HG03064 (cell line): ENCODE measurements around the gene SKOR1.

Source experiments
- ATAC-seq: cut with Tn5 transposase; IDR thresholded peaks from one replicate; pipeline ENCODE4 v1.9.1; 2021; ENCODE audit warnings: low read depth; ENCODE audit not compliant: unreplicated experiment

SKOR1 gene

DNA sequence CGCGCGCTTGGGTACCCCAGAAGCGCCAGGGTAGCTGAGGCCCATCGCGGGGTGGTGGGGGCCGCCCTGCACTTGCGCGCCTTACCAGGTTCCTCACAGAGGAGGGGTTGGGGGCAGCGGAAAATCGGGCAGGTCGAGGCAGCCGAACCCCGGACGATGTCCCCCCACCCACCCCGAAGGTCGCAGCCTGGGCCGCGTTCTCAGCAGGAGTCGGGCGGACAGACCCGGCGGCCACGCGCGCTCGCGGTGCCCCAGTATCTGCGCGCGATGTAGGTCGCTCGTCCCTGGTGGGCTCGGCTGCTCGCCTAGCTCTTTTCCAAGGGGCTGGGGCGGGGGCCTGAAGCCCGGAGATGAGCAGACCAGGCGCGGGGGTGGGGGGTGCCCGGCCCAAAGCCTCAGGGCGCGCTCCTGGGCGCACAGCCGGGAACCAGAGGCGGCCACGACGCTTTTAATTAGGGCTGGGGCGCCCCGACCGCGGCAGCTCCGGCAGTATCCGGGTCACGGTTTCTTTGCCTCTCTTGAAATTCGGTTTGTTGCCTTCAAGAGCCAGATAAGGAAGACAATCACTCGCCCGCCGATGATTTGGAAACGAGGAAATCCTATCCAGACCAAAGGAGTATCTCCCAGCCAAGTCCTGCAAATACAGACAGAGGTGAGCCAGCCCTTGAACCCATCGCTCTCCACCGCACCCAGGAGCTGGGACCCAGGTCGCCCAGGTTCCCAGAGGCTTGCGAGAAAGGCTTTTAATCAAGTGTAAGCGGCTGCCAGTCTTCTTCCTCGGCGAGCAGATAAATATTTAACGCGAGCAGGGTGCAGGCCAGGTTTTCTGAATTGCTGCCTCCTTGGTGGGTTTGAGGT lies 4.6 kb downstream of the SKOR1 start:
- ATAC-seq, result no peak

DNA sequence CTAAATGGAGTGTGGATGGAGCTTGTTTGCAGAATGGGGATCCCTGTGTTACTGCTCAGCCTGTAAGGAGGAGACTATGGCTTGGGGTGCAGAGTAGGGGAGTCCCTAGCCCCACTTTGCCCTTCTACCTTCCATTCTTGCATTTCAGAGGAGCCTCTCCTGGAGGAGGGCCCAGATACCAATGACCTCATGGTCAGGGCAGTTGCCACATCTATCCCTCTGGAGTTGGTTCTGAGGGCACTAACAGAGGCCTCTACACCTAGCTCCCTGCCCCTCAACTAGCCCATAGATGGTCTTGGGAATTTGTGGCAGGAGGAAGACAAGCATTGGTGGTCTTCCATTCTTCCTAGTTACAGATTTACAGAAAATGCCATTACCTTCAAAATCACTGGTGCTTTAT lies 6.1 kb downstream of the SKOR1 start:
- no peak for ATAC-seq

- ATAC-seq, result no peak
These were observed 6.8 kb downstream of the SKOR1 start for GRCh38 chr15:67832031-67832551.

DNA sequence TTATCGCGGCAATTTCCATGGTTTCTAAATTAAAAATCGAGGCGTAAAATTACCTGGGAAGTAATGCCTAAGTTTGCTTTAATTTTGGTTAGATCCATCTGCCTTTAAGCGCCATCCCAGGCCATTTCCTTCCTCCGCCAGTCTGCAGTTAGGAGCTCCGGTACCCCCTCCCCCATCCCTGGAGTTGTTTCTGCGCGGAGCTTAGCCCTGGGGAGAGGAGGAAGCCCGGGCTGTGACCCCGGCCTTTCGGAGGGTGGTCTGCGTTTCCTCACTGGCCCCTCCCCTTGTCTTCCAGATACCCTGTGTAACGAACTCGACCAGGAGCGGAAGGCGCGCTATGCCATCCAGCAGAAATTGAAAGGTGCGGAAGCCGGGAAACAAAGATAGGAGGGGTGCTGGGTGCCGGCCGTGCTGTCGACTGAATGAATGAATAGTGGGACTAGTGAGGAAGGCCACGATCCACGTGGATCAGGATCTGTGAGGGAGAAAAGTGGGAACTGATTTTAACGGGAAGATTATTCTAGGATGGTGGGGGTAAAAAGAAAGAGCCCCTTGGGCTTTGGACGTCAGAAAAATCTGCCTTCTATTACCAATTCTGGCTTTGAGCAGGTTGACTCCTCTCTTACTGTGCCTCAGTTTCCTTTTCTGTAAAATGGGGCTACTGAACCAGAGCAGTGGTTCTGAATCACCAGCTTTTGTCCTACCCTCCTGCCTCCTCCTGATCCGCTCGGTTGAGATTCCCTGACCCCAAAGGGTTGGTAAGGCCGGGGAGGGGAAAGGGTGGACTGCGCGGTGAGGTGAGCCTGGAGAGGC lies 7.8 kb downstream of the SKOR1 start:
- no peak for ATAC-seq

GRCh38 chr15:67833710-67834511 lies 8.6 kb downstream of the SKOR1 start:
- no peak for ATAC-seq

- no peak for ATAC-seq
These were observed 9.4 kb downstream of the SKOR1 start for GRCh38 chr15:67834581-67835296.

DNA sequence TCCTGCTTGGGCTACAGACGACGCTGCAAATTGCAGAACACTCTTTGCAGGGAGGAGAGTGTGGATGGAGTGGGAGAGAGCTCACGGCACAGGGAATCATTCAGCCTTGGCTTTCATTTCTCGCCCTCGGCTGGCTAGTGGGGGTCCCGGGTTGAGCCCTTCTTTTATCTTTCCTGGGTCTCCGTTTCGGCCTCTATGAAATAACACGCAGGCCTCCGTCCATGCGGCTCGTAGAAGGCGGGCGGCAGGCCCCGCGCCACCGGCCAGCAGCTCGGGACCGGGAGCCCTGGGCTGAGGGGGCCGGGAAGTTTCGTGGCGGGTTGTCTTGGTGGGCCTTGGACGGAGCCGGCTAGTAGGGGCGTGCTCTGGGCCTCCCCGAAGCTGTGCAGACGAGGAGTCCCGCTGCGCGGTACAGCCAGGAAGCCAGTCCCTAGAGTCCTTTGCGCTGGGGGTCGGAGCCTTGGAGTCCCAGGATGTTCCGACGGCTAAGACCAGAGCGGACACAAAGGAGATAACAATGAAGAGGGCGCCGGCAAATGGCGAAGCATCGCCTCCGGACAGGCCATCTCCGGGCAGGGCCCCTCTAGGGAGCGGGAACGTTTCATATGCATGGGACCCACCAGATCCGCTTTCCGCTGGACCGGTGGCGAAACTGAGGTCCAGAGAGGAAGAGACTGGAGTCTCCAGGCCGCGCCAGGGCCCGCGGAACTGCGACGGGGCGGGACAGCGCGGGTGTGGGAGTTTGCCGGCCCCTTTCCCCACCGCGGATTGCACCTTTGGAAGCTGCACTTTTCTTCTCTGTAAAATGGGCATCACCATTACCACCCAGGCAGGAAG lies 10.2 kb downstream of the SKOR1 start:
- ATAC-seq, result no peak

- no peak for ATAC-seq
These were observed 10.8 kb downstream of the SKOR1 start for GRCh38 chr15:67836134-67836455.

DNA sequence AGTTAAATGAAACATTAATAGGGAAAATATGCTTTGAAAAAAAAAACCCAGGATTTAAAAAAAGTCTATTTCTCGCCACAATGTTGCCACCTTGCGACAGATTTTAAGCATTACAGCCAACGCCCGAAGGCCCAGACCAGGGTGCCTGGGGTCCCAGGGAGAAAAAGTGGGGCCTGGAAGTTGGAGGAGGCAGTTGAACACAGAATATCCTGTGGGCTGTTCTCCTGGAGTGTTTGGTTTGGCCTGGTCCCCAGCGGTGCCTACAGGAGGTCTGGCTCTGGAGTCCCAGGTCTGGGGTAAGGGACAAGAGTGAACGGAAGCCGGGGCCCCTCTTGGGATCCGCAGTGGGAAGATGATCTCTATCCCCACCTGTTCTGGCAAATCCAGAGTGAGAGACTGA lies 11.2 kb downstream of the SKOR1 start:
- no peak for ATAC-seq

GRCh38 chr15:67836955-67837354 lies 11.6 kb downstream of the SKOR1 start:
- no peak for ATAC-seq

DNA sequence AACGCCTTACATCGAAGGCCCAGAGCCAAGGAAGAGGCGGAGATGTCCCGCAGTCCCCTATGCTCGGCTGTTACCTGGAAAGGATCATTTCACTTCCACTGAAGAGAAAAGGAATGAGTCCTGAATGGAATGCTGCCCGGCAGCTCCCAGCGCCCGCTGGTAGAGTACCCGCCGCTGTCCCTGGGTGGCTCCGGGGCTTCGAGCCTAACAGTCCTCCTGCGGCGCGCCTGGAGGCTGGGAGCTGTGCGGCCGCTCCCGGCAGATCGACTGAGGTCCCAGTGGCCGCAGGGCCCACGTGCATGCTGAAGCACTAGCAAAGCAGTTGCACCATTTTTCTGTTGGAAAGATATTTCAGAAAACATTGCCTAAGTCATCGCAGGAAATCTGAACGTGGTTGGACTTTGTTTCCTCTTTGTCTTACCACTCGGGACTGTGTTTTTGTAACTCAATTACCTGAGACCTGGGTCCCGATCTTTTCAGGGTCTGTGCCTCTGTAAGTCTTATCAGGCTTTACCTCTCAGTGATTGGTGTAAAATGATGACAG lies 13.6 kb downstream of the SKOR1 start:
- no peak for ATAC-seq

DNA sequence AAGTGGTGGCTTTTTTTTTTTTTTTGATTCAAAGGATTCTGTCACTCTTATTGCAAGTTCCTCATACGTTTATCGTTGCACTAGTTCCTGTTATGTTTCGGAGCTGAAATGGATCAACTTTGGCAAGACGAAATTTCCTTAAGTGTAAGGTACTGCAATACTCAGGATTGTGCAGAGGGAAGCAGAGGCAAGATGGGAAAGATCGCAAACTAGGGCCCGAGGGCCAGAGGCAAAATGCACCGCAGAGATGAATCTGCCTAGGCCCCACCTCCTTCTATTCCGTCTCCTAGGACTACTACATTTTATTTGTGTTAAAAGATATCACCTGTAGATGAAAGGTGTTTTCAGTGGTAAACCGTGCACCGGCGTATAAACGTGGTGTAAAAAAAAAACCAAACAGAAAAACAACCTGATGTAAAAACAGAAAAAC lies 14.2 kb downstream of the SKOR1 start:
- ATAC-seq, result peak; percentile 10

GRCh38 chr15:67839929-67840748 lies 14.8 kb downstream of the SKOR1 start, which contains the start of gene RNU6-1:
Gene RNU6-1, minus strand, starts transcription at chr15:67840045.
- peak; percentile 74 for ATAC-seq

- no peak for ATAC-seq
These were observed 15.6 kb downstream of the SKOR1 start for GRCh38 chr15:67840749-67841512.

DNA sequence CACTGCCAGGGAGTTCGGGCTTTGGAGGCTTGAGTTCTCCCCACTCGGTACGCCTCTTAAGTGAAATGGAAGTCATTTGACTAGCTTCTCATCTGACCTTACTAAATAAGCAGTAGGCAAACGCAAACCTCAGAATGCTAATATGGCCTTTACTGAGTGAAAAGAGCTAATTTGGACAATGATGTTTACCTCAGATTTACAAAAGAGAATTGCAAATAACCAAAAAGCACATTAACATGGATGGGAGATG lies 16.1 kb downstream of the SKOR1 start:
- ATAC-seq, result no peak

GRCh38 chr15:67843092-67843501 lies 17.8 kb downstream of the SKOR1 start:
- no peak for ATAC-seq

GRCh38 chr15:67843571-67844387 lies 18.5 kb downstream of the SKOR1 start:
- ATAC-seq, result no peak
